NCI-H146 treated with DMSO at 0.1 percent for 48 hours (cell line): ENCODE measurements around the gene AUTS2.

Experiments used
- DNase-seq: peaks from one replicate; lab custom pipeline; 2025; ENCODE audit not compliant: unreplicated experiment; lab: John Stamatoyannopoulos, UW

Gene AUTS2

GRCh38 chr7:69654849-69655707 lies 56.8 kb downstream of the AUTS2 start:
- DNase-seq, result peak; percentile 20

GRCh38 chr7:69656077-69656476 lies 57.8 kb downstream of the AUTS2 start:
- no peak for DNase-seq

GRCh38 chr7:69656890-69657289 lies 58.6 kb downstream of the AUTS2 start:
- no peak for DNase-seq

- peak; percentile 37 for DNase-seq
These were observed 59.1 kb downstream of the AUTS2 start for GRCh38 chr7:69657331-69657730.

GRCh38 chr7:69657985-69658384 lies 59.7 kb downstream of the AUTS2 start:
- DNase-seq, result no peak

- no peak for DNase-seq
These were observed 61.7 kb downstream of the AUTS2 start for GRCh38 chr7:69659983-69660382.

GRCh38 chr7:69661342-69661741 lies 63.1 kb downstream of the AUTS2 start:
- DNase-seq, result no peak

- no peak for DNase-seq
These were observed 65.9 kb downstream of the AUTS2 start for GRCh38 chr7:69663911-69664832.

GRCh38 chr7:69665369-69665768 lies 67.1 kb downstream of the AUTS2 start:
- no peak for DNase-seq

GRCh38 chr7:69668339-69668870 lies 70.1 kb downstream of the AUTS2 start:
- no peak for DNase-seq

- no peak for DNase-seq
These were observed 72.4 kb downstream of the AUTS2 start for GRCh38 chr7:69670701-69671100.

- no peak for DNase-seq
These were observed 74.8 kb downstream of the AUTS2 start for GRCh38 chr7:69673074-69673473.

- DNase-seq, result no peak
These were observed 76.5 kb downstream of the AUTS2 start for GRCh38 chr7:69674701-69675182.

GRCh38 chr7:69676247-69676646 lies 78.0 kb downstream of the AUTS2 start:
- no peak for DNase-seq

- DNase-seq, result no peak
These were observed 79.0 kb downstream of the AUTS2 start for GRCh38 chr7:69677054-69677852.

GRCh38 chr7:69677881-69678493 lies 79.7 kb downstream of the AUTS2 start:
- no peak for DNase-seq

- DNase-seq, result no peak
These were observed 80.4 kb downstream of the AUTS2 start for GRCh38 chr7:69678494-69679187.

GRCh38 chr7:69681181-69681580 lies 82.9 kb downstream of the AUTS2 start:
- DNase-seq, result no peak

GRCh38 chr7:69682518-69682917 lies 84.2 kb downstream of the AUTS2 start:
- no peak for DNase-seq

GRCh38 chr7:69683002-69683401 lies 84.7 kb downstream of the AUTS2 start:
- DNase-seq, result no peak
